Measurements from ENCODE around the gene GABARAPL2. TPM values are rescaled to one million over a fixed set of nuclear protein-coding genes. Genes with fewer than 3 reads are reported as not detected.

The GABARAPL2 gene
- total RNA-seq, 3 donors from 2014 or later: 81.4 to 110 (median 106) TPM

- no peak for TF ChIP-seq CTCF (IDR thresholded peaks at IDR 0.05)
- peak; percentile 95 for ATAC-seq
- Histone ChIP-seq H3K4me1 (ENCODE audit: low read depth) (peaks cover 21% of the 10 kb centered on the region), H3K4me3 (peak within 1 kb of the TSS; percentile 59), H3K9me3 (no peaks in the 10 kb centered on the region), H3K36me3 (ENCODE audit: low read depth) (peaks cover under 1% of the 10 kb centered on the region)
- peak; percentile 98 to 100 (median 99) for DNase-seq
- intact Hi-C loops (cut with DNase I, micrococcal nuclease): loop anchor here in 1 of 2 donors (10.0 kb wide), 1 partner anchor 142 kb away; no protein-coding TSS in a partner anchor
These were observed 56.8 kb downstream of the GABARAPL2 start, which contains the start of gene ADAT1 for GRCh38 chr16:75622761-75623605. ADAT1 (minus strand) TSS chr16:75623281; CDS start chr16:75620799, 2,482 bp downstream.

- TF ChIP-seq CTCF (IDR thresholded peaks at IDR 0.05): no peak
- intact Hi-C loops (cut with DNase I, micrococcal nuclease): loop anchor here in 1 of 2 donors (10.0 kb wide), 1 partner anchor 140 kb away; no protein-coding TSS in a partner anchor
- peaks cover 21% of the 10 kb centered on the region for H3K4me1 ChIP-seq (ENCODE audit: low read depth)
- ATAC-seq (no peak), DNase-seq (no peak)
- no peaks in the 10 kb centered on the region for H3K9me3 ChIP-seq
- no peak overlapping the region for H3K4me3 ChIP-seq
- H3K36me3 ChIP-seq (ENCODE audit: low read depth): peaks cover 7% of the 10 kb centered on the region
These were observed 58.7 kb downstream of the GABARAPL2 start for GRCh38 chr16:75624921-75625334.

DNA sequence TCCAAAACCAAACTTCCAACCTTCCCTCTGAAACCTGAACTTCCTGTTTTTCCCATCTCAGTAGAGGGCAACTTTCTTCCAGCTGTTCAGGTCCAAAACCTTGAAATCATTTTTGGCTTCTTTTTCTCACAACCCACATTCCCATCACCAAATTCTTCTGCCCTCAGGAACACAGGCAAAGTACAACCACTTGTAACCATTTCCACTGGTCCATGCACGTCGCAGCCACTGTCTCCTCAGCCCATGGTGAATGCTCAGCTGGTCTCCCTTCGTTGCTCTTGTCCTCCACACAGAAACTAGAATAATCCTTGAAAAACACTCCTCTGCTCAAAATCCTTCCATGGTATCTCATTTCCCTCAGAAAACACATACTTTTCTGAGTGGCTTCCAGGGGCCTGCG is 60.6 kb downstream of the GABARAPL2 start:
- TF ChIP-seq CTCF (IDR thresholded peaks at IDR 0.05): no peak
- peaks cover 7% of the 10 kb centered on the region for H3K36me3 ChIP-seq (ENCODE audit: low read depth)
- ATAC-seq: no peak
- intact Hi-C loops (cut with DNase I, micrococcal nuclease): loop anchor here in 1 of 2 donors (10.0 kb wide), 1 partner anchor 138 kb away; no protein-coding TSS in a partner anchor
- peaks cover 10% of the 10 kb centered on the region for H3K4me1 ChIP-seq (ENCODE audit: low read depth)
- no peak for DNase-seq
- H3K4me3 ChIP-seq: no peak overlapping the region
- H3K9me3 ChIP-seq: no peaks in the 10 kb centered on the region

Other genes with a start within 250 kb of the GABARAPL2 start
- 100 to 1,000 TPM in 1 of 3 donors, 10 to 100 TPM in 2; 71.9 to 101 (median 72.0) TPM for gene CFDP1, start 132.9 kb upstream of the GABARAPL2 start, total RNA-seq
- 10 to 100 TPM; 46.7 to 76.8 (median 46.7) TPM for gene TMEM170A, start 101.7 kb upstream of the GABARAPL2 start, total RNA-seq
- 1 to 10 TPM; 1.8 to 2.9 (median 2.9) TPM for gene CHST6, start 70.9 kb upstream of the GABARAPL2 start, total RNA-seq
- gene CHST5, start 30.3 kb upstream of the GABARAPL2 start, total RNA-seq: 100 to 1,000 TPM in 2 of 3 donors, 10 to 100 TPM in 1; 27.4 to 111 (median 105) TPM
- gene TMEM231, start 10.1 kb upstream of the GABARAPL2 start, total RNA-seq: 1 to 10 TPM; 4.7 to 7.3 (median 5.5) TPM
- gene ADAT1, start 56.9 kb downstream of the GABARAPL2 start, total RNA-seq: 10 to 100 TPM; 33.0 to 38.1 (median 35.8) TPM
- 100 to 1,000 TPM in 2 of 3 donors, 10 to 100 TPM in 1; 94.3 to 108 (median 103) TPM for gene KARS1, start 81.3 kb downstream of the GABARAPL2 start, total RNA-seq
- 10 to 100 TPM; 26.0 to 49.6 (median 27.7) TPM for gene TERF2IP, start 81.4 kb downstream of the GABARAPL2 start, total RNA-seq
- gene CPHXL2, start 110.6 kb downstream of the GABARAPL2 start, total RNA-seq: not detected
- not detected for gene DUXB, start 135.1 kb downstream of the GABARAPL2 start, total RNA-seq
- gene CPHXL, start 160.1 kb downstream of the GABARAPL2 start, total RNA-seq: not detected

All from mucosa of descending colon (tissue), 3 donors.